ENCODE results near the gene KCND3.

Gene KCND3

GRCh38 chr1:111937147-111937725, 52.2 kb downstream of the KCND3 start:
- H3K9me2 ChIP-seq (replicated peaks; ENCODE audit: control insufficient read depth, low read length) = no peaks in the 10 kb centered on the region
- H3K4me3 ChIP-seq (ENCODE audit: low read length) = no peak overlapping the region
- no peak for TF ChIP-seq EZH2phosphoT487 (IDR thresholded peaks at IDR 0.05; ENCODE audit: borderline replicate concordance, low read length)
- TF ChIP-seq, protein P1, sequence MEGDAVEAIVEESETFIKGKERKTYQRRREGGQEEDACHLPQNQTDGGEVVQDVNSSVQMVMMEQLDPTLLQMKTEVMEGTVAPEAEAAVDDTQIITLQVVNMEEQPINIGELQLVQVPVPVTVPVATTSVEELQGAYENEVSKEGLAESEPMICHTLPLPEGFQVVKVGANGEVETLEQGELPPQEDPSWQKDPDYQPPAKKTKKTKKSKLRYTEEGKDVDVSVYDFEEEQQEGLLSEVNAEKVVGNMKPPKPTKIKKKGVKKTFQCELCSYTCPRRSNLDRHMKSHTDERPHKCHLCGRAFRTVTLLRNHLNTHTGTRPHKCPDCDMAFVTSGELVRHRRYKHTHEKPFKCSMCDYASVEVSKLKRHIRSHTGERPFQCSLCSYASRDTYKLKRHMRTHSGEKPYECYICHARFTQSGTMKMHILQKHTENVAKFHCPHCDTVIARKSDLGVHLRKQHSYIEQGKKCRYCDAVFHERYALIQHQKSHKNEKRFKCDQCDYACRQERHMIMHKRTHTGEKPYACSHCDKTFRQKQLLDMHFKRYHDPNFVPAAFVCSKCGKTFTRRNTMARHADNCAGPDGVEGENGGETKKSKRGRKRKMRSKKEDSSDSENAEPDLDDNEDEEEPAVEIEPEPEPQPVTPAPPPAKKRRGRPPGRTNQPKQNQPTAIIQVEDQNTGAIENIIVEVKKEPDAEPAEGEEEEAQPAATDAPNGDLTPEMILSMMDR (IDR thresholded peaks at IDR 0.05; ENCODE audit: low read depth, low read length, poor library complexity, severe bottlenecking) = no peak
- H4K20me1 ChIP-seq (ENCODE audit: control insufficient read depth, insufficient read depth, low read depth, low read length) = no peaks in the 10 kb centered on the region
- peaks cover 4% of the 10 kb centered on the region; the same call in 1 of the 2 replicates for H3K27me3 ChIP-seq (ENCODE audit: control insufficient read depth, low read length)
- H3K4me1 ChIP-seq (ENCODE audit: control insufficient read depth, low read length) = no peaks in the 10 kb centered on the region
- H3K36me3 ChIP-seq (ENCODE audit: control insufficient read depth, low read length) = no peaks in the 10 kb centered on the region
- no peaks in the 10 kb centered on the region for H3K79me2 ChIP-seq (ENCODE audit: control insufficient read depth, low read length)
- no peaks in the 10 kb centered on the region for H3K9me3 ChIP-seq (ENCODE audit: control insufficient read depth, insufficient read depth, low read length)
- H3K4me2 ChIP-seq (ENCODE audit: low read length) = no peak overlapping the region
- no peak overlapping the region for H3K27ac ChIP-seq (ENCODE audit: low read depth, low read length)
- H3F3A ChIP-seq (ENCODE audit: control insufficient read depth, insufficient read depth) = no peaks in the 10 kb centered on the region

- Histone ChIP-seq H4K20me1 (ENCODE audit: control insufficient read depth, insufficient read depth, low read depth, low read length) (no peaks in the 10 kb centered on the region), H3F3A (ENCODE audit: control insufficient read depth, insufficient read depth) (no peaks in the 10 kb centered on the region), H3K79me2 (ENCODE audit: control insufficient read depth, low read length) (no peaks in the 10 kb centered on the region), H3K9me2 (replicated peaks; ENCODE audit: control insufficient read depth, low read length) (no peaks in the 10 kb centered on the region), H3K9me3 (ENCODE audit: control insufficient read depth, insufficient read depth, low read length) (no peaks in the 10 kb centered on the region), H3K27me3 (ENCODE audit: control insufficient read depth, low read length) (peaks cover 4% of the 10 kb centered on the region; the same call in 1 of the 2 replicates), H3K27ac (ENCODE audit: low read depth, low read length) (no peak overlapping the region), H3K36me3 (ENCODE audit: control insufficient read depth, low read length) (no peaks in the 10 kb centered on the region), H3K4me1 (ENCODE audit: control insufficient read depth, low read length) (no peaks in the 10 kb centered on the region), H3K4me2 (ENCODE audit: low read length) (no peak overlapping the region), H3K4me3 (ENCODE audit: low read length) (no peak overlapping the region)
- TF ChIP-seq, protein P1 (IDR thresholded peaks at IDR 0.05; ENCODE audit: low read depth, low read length, poor library complexity, severe bottlenecking) = no peak
- TF ChIP-seq EZH2phosphoT487 (IDR thresholded peaks at IDR 0.05; ENCODE audit: borderline replicate concordance, low read length) = no peak
Measured at GRCh38 chr1:111934106-111934852, 55.2 kb downstream of the KCND3 start.

DNA sequence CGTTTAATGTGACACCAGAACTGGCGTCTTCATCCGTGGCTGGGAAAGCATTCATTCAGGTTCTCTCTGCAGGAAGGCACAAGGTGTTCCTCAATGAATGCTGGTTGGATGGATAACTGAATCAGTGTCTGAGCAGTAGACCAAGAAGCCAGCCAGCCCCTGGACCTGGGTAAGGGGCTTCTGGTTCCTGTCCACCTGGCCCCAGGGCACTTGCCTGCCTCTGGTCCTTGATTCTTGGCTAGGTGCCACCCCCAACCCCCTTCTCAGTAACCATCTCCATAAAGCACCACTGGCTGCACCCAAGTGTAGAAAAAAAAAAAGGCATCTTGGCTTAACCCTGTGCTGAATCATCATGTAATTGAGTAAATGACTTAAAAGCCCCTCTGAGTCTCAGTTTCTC, 59.1 kb downstream of the KCND3 start:
- Histone ChIP-seq H3F3A (ENCODE audit: control insufficient read depth, insufficient read depth) (no peaks in the 10 kb centered on the region), H3K4me2 (ENCODE audit: low read length) (no peak overlapping the region), H3K36me3 (ENCODE audit: control insufficient read depth, low read length) (no peaks in the 10 kb centered on the region), H3K9me3 (ENCODE audit: control insufficient read depth, insufficient read depth, low read length) (no peaks in the 10 kb centered on the region), H3K27ac (ENCODE audit: low read depth, low read length) (no peak overlapping the region), H3K79me2 (ENCODE audit: control insufficient read depth, low read length) (no peaks in the 10 kb centered on the region), H4K20me1 (ENCODE audit: control insufficient read depth, insufficient read depth, low read depth, low read length) (no peaks in the 10 kb centered on the region), H3K27me3 (ENCODE audit: control insufficient read depth, low read length) (peaks cover under 1% of the 10 kb centered on the region), H3K4me1 (ENCODE audit: control insufficient read depth, low read length) (no peaks in the 10 kb centered on the region), H3K9me2 (replicated peaks; ENCODE audit: control insufficient read depth, low read length) (no peaks in the 10 kb centered on the region), H3K4me3 (ENCODE audit: low read length) (no peak overlapping the region)
- TF ChIP-seq EZH2phosphoT487 (IDR thresholded peaks at IDR 0.05; ENCODE audit: borderline replicate concordance, low read length) = no peak
- TF ChIP-seq, protein P1 (IDR thresholded peaks at IDR 0.05; ENCODE audit: low read depth, low read length, poor library complexity, severe bottlenecking) = no peak
